Measurements from ENCODE around the gene METTL17. TPM values are rescaled to one million over a fixed set of nuclear protein-coding genes. Genes with fewer than 3 reads are reported as not detected.
"Not testable (repeated sequence)": the region's sequence is repeated elsewhere in the genome, so short reads cannot be mapped to it uniquely, and the experiment has no call there.

The METTL17 gene
- total RNA-seq, 1 experiment from 2014 or later, result 80.5 TPM

- Mint-ChIP-seq H3K36me3 (ENCODE audit: insufficient read depth, unreplicated experiment) (peaks cover 11% of the 10 kb centered on the region), H3K9me3 (ENCODE audit: unreplicated experiment) (no peaks in the 10 kb centered on the region), H3K27me3 (ENCODE audit: insufficient read depth, unreplicated experiment) (no peaks in the 10 kb centered on the region), H3K4me3 (ENCODE audit: unreplicated experiment) (no peak overlapping the region), H3K27ac (ENCODE audit: unreplicated experiment) (no peak overlapping the region), H3K4me1 (ENCODE audit: low read depth, unreplicated experiment) (peaks cover 9% of the 10 kb centered on the region)
- H3K36me3 ChIP-seq (ENCODE audit: control insufficient read depth, insufficient read depth, low read length), result no peaks in the 10 kb centered on the region
- BruUV-seq (replicated peaks), result no TSS peak
- CTCF ChIA-PET, result no interaction called here
- H3K4me3 ChIP-seq (ENCODE audit: low read depth, low read length), result no peak overlapping the region
- no peaks in the 10 kb centered on the region for H3K9me3 ChIP-seq
- H3K4me1 ChIP-seq, result peaks cover 17% of the 10 kb centered on the region; the same call in 1 of the 2 replicates
- intact Hi-C loops (cut with micrococcal nuclease; ENCODE audit: unreplicated experiment), result no loop called here
- no peaks in the 10 kb centered on the region for H3K27me3 ChIP-seq (replicated peaks; ENCODE audit: control insufficient read depth, insufficient read depth, low read length)
- TF ChIP-seq, protein P1, sequence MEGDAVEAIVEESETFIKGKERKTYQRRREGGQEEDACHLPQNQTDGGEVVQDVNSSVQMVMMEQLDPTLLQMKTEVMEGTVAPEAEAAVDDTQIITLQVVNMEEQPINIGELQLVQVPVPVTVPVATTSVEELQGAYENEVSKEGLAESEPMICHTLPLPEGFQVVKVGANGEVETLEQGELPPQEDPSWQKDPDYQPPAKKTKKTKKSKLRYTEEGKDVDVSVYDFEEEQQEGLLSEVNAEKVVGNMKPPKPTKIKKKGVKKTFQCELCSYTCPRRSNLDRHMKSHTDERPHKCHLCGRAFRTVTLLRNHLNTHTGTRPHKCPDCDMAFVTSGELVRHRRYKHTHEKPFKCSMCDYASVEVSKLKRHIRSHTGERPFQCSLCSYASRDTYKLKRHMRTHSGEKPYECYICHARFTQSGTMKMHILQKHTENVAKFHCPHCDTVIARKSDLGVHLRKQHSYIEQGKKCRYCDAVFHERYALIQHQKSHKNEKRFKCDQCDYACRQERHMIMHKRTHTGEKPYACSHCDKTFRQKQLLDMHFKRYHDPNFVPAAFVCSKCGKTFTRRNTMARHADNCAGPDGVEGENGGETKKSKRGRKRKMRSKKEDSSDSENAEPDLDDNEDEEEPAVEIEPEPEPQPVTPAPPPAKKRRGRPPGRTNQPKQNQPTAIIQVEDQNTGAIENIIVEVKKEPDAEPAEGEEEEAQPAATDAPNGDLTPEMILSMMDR (IDR thresholded peaks at IDR 0.05; ENCODE audit: insufficient read depth in 1 of 2, low read depth in 1 of 2, low read length in 1 of 2, severe bottlenecking in 1 of 2, unreplicated experiment in 1 of 2), result no peak
- POLR2A ChIA-PET, result no interaction called here
- no peak for DNase-seq
These were observed 11.4 kb downstream of the METTL17 start for GRCh38 chr14:21001218-21001617.

DNA sequence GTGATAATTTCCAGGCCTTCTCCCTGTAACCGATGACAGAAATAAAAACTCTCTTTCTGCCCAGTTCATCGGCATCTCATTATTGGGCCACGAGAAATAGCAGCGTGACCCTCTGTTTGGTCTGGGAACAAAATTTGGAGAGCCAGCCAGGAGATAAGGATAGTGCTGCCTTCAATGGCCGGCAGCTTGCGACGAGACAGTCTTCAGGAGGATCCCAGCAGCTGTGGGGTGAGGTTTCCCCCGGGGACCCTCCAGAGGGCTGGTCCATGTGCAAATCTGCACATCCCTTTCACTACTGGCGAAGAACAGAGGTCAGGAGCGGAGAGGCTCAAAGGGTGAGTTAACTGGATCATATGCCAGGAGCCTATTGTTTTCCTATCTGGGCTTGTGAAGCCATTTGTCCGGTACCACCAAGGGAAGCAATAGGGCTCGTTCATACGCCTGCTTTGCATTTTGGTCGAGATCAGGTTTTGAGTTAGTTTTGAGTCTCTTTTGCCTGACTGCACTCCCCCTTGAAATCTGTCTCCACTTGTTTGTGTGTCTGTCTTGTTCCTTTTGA lies 14.1 kb downstream of the METTL17 start:
- no peaks in the 10 kb centered on the region for H3K27me3 Mint-ChIP-seq (ENCODE audit: insufficient read depth, unreplicated experiment)
- H3K4me1 ChIP-seq, result no peaks in the 10 kb centered on the region; the same call in 1 of the 2 replicates
- H3K4me1 Mint-ChIP-seq (ENCODE audit: low read depth, unreplicated experiment), result peaks cover under 1% of the 10 kb centered on the region
- TF ChIP-seq, protein P1 (IDR thresholded peaks at IDR 0.05; ENCODE audit: insufficient read depth in 1 of 2, low read depth in 1 of 2, low read length in 1 of 2, severe bottlenecking in 1 of 2, unreplicated experiment in 1 of 2), result no peak
- no peak overlapping the region for H3K27ac Mint-ChIP-seq (ENCODE audit: unreplicated experiment)
- no peak for DNase-seq
- no TSS peak for BruUV-seq (replicated peaks)
- no peaks in the 10 kb centered on the region for H3K36me3 Mint-ChIP-seq (ENCODE audit: insufficient read depth, unreplicated experiment)
- H3K4me3 Mint-ChIP-seq (ENCODE audit: unreplicated experiment), result no peak overlapping the region
- ChIA-PET CTCF (interaction anchor here (1.2 kb wide), 1 partner anchor 33 kb away, joined by 4 read pairs; no protein-coding TSS in a partner anchor), POLR2A (no interaction called here)
- intact Hi-C loops (cut with micrococcal nuclease; ENCODE audit: unreplicated experiment), result no loop called here
- H3K36me3 ChIP-seq (ENCODE audit: control insufficient read depth, insufficient read depth, low read length), result no peaks in the 10 kb centered on the region
- no peak overlapping the region for H3K4me3 ChIP-seq (ENCODE audit: low read depth, low read length)
- H3K9me3 ChIP-seq, result no peaks in the 10 kb centered on the region
- no peaks in the 10 kb centered on the region for H3K9me3 Mint-ChIP-seq (ENCODE audit: unreplicated experiment)
- H3K27me3 ChIP-seq (replicated peaks; ENCODE audit: control insufficient read depth, insufficient read depth, low read length), result no peaks in the 10 kb centered on the region

DNA sequence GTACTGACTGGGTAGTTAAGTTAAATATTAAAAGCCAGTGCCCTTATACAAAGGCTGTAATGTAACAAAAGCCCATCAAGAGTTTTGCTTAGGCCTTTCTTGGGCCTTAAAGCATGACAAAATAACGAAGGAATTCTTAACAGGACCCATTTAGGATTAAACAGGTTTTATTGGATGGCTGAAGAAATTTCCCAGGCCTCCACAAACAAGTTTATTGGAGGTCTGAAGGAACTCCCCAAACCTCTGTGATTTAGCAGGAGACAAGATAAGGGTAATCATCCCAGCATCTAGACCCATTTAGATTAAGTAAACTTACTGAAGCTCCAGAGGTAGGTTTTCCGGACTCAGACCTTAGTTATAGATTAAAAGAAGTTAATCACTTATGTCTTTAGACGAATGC lies 19.9 kb downstream of the METTL17 start:
- DNase-seq; H3K36me3 Mint-ChIP-seq (ENCODE audit: insufficient read depth, unreplicated experiment); BruUV-seq (replicated peaks); H3K36me3 ChIP-seq (ENCODE audit: control insufficient read depth, insufficient read depth, low read length); H3K9me3 ChIP-seq; H3K4me3 ChIP-seq (ENCODE audit: low read depth, low read length); intact Hi-C loops (cut with micrococcal nuclease; ENCODE audit: unreplicated experiment); H3K9me3 Mint-ChIP-seq (ENCODE audit: unreplicated experiment); H3K27me3 Mint-ChIP-seq (ENCODE audit: insufficient read depth, unreplicated experiment); H3K4me3 Mint-ChIP-seq (ENCODE audit: unreplicated experiment); H3K27me3 ChIP-seq (replicated peaks; ENCODE audit: control insufficient read depth, insufficient read depth, low read length); POLR2A ChIA-PET; H3K27ac Mint-ChIP-seq (ENCODE audit: unreplicated experiment): not testable (repeated sequence)
- H3K4me1 ChIP-seq, result peaks cover 17% of the 10 kb centered on the region
- peaks cover 10% of the 10 kb centered on the region for H3K4me1 Mint-ChIP-seq (ENCODE audit: low read depth, unreplicated experiment)
- CTCF ChIA-PET, result interaction anchor here (0.6 kb wide), 1 partner anchor 62 kb away, joined by 4 read pairs; no protein-coding TSS in a partner anchor

Measured in Caco-2 (cell line).